Skeletal muscle satellite cell (primary cell): Measurements from ENCODE around the gene MLXIPL.
"Not testable (repeated sequence)": the region's sequence is repeated elsewhere in the genome, so short reads cannot be mapped to it uniquely, and the experiment has no call there.

Experiments used
- H3K27me3 ChIP-seq: 2 replicates; pipeline ENCODE4 v1.7.0; 2013; ENCODE audit warnings: low read length; ENCODE audit not compliant: control insufficient read depth, insufficient read depth
- H3K36me3 ChIP-seq: 2 replicates; pipeline ENCODE4 v1.7.0; 2013; ENCODE audit warnings: mild to moderate bottlenecking, control low read depth, low read length; ENCODE audit not compliant: insufficient read depth
- H3K4me1 ChIP-seq: 2 replicates; pipeline ENCODE4 v1.7.0; 2013; ENCODE audit warnings: low read length; ENCODE audit not compliant: control insufficient read depth, insufficient read depth
- H3K4me2 ChIP-seq: 2 replicates; pipeline ENCODE4 v1.7.0; 2013; ENCODE audit warnings: mild to moderate bottlenecking, low read length
- H3K4me3 ChIP-seq: 2 replicates; pipeline ENCODE4 v1.7.0; 2013; ENCODE audit warnings: low read length
- H3K9ac ChIP-seq: 2 replicates; pipeline ENCODE4 v1.7.0; 2013; ENCODE audit warnings: mild to moderate bottlenecking, low read depth, low read length, moderate library complexity
- H3K9me3 ChIP-seq: replicated peaks from 2 replicates; pipeline ENCODE4 v1.7.0; 2013; ENCODE audit warnings: mild to moderate bottlenecking, control low read depth, low read length

Gene MLXIPL

DNA sequence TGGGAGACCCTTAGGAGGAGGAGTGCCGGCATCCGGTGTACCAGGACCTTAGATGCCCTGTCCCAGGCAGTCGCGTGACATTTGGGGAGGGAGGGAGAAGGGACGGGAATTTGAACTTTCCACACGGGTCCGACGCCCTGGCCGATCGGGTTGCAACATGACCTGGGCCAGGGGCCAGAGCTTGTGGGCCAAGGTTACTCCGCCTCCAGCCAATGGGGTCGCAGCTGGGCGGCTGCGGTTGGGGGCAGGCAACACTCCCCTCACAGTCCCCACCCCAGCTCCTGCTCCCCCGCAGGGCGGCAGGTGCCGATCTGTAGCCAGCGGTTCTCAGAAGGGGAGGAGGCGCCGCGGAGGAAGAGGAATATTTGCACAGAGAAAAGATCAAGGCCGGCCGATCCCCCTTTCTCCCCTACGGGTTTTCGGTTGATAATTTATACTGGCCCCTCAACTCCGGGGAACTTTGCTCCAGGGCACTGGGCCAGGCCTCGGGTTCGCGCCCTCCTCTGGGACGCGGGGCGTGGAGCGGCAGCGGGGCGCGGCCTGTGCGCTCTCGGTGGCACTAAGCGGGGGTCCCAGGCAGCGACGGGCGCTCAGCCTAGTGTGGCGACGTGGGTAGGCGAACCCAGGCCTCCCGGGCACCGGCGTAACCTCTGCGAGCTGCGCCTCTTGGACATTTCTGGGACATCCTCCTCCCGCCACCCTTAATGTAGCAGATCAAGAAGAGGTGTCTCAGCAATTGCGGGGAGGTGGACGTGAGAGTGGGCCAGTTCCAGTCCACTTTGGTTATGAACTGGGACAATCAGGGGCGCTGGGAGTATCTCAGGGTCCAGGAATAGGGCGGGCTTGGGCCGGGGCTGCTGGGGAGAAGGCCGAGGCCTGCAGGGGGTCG lies 1.2 kb downstream of the MLXIPL start:
- H3K36me3 ChIP-seq, result no peaks in the 10 kb centered on the region
- no peak overlapping the region for H3K4me2 ChIP-seq
- peaks cover 10% of the 10 kb centered on the region for H3K4me1 ChIP-seq
- peaks cover 55% of the 10 kb centered on the region for H3K27me3 ChIP-seq
- H3K9me3 ChIP-seq, result no peaks in the 10 kb centered on the region
- no peak overlapping the region for H3K9ac ChIP-seq
- no peak overlapping the region for H3K4me3 ChIP-seq

DNA sequence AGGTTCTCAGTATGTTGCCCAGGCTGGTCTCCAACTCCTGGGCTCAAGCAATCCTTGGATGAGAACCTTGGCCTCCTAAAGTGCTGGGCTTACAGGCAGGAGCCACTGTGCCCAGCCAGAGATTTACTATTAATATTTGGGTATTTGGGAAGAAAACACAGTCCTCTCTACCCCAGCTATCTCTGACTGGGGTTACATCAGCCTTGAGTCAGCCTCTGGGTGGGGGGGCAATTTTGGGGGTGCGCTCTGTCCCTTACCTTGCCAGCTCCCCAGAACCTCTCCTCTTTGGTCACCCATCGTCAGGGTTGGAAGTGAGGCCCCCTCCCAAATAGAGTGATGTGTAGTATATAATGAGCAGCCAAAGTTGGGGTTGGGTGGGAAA lies 1.8 kb downstream of the MLXIPL start:
- H3K36me3 ChIP-seq, result no peaks in the 10 kb centered on the region
- H3K4me3 ChIP-seq, result no peak overlapping the region
- H3K9ac ChIP-seq, result no peak overlapping the region
- peaks cover 10% of the 10 kb centered on the region for H3K4me1 ChIP-seq
- H3K9me3 ChIP-seq, result no peaks in the 10 kb centered on the region
- peaks cover 48% of the 10 kb centered on the region for H3K27me3 ChIP-seq
- H3K4me2 ChIP-seq, result no peak overlapping the region

DNA sequence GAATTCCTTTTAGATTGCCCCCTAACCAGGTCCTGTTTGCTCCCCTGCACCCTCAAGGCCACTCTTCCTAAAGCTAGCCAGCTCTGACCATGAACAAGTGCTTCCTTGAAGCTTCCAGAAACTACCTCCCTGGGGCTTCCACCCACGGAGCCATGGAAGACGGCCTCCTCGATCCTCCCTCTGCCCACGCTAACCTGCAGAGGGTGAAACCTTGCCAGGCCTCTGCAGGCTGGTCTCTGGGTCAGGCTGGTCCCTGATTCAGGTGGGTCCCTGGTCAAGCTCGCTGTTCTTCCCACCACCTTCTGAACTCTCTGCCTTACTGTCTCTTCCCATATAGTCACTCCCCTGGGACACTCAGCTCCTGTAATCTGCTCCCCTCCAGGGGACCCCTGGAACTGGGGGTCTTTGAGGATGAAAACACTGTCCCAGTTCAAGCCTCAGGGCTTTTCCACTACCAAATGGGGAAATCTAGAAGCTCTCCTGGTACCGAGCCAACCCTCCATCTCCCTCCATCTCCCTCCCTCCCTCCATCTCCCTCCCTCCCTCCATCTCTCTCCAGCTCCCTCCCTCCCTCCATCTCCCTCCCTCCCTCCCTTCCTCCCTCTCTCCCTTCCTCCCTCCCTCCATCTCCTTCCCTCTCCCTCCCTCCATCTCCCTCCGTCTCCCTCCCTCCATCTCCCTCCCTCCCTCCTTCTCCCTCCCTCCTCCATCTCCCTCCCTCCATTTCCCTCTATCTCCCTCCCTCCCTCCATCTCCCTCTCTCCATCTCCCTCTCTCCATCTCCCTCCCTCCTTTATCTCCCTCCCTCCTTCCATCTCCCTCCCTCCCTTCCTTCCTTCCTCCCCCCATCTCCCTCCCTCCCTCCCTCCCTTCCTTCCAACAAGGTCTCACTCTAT lies 2.9 kb downstream of the MLXIPL start:
- no peaks in the 10 kb centered on the region for H3K36me3 ChIP-seq
- no peak overlapping the region for H3K4me3 ChIP-seq
- peaks cover 10% of the 10 kb centered on the region for H3K4me1 ChIP-seq
- H3K9ac ChIP-seq, result no peak overlapping the region
- no peaks in the 10 kb centered on the region for H3K9me3 ChIP-seq
- H3K4me2 ChIP-seq, result no peak overlapping the region
- peaks cover 39% of the 10 kb centered on the region for H3K27me3 ChIP-seq

DNA sequence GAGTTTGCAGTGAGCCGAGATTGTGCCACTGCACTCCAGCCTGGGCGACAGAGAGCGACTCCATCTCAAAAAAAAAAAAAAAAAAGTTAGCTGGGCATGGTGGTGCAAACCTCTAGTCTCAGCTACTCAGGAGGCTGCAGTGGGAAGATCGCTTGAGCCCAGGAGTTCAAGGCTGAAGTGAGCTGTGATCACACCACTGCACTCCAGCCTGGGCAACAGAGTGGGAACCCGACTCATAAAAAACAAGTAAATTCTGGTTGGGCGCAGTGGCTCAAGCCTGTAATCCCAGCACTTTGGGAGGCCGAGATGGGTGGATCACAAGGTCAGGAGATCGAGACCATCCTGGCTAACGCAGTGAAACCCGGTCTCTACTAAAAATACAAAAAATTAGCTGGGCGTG lies 4.9 kb downstream of the MLXIPL start:
- H3K27me3 ChIP-seq, result peaks cover 31% of the 10 kb centered on the region
- H3K36me3 ChIP-seq, result not testable (repeated sequence)

DNA sequence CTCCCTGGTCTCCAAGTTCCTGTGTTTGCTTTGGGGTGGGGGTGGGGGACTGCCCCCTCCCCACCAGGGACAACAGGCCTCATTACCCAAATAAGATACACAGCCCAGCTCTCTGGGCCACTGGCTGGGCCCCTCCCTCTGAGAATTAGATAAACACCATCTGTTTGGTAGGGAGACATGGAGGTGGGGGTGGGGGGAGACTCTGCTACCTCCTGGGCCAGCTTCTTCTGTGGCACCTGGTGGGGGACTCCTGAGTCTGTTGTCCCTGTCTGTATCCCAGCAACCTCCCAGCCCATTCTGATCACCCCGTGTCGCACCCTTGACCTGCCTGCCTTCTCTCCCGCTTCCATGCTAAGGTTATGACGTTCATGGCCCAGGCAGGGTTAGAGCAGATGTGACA lies 5.8 kb downstream of the MLXIPL start:
- Histone ChIP-seq H3K36me3 (no peaks in the 10 kb centered on the region), H3K4me2 (no peak overlapping the region), H3K4me1 (peaks cover 6% of the 10 kb centered on the region), H3K27me3 (peaks cover 31% of the 10 kb centered on the region), H3K9me3 (no peaks in the 10 kb centered on the region), H3K4me3 (no peak overlapping the region), H3K9ac (no peak overlapping the region)

More for the DNA sequence above, 4.9 kb downstream of the MLXIPL start:
- not testable (repeated sequence) for H3K9me3 ChIP-seq, H3K4me3 ChIP-seq, H3K9ac ChIP-seq, H3K4me2 ChIP-seq, H3K4me1 ChIP-seq

DNA sequence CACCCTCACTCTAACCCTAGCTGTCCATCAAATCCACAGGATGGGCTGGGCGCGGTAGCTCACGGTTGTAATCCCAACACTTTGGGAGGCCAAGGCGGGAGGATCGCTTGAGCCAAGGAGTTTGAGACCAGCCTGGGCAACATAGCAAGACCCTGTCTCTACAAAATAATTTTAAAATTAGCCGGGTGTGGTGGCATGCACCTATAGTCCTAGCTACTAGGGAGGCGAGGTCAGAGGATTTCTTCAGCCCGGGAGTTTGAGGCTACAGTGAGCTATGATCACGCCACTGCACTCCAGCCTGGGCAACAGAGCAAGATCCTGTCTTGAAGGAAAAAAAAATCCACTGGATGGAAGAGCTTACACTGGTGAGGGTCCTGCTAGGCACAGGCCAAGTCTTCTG lies 6.8 kb downstream of the MLXIPL start:
- H3K9ac ChIP-seq, H3K4me1 ChIP-seq, H3K4me2 ChIP-seq, H3K9me3 ChIP-seq, H3K36me3 ChIP-seq, H3K4me3 ChIP-seq: not testable (repeated sequence)
- peaks cover 28% of the 10 kb centered on the region for H3K27me3 ChIP-seq

DNA sequence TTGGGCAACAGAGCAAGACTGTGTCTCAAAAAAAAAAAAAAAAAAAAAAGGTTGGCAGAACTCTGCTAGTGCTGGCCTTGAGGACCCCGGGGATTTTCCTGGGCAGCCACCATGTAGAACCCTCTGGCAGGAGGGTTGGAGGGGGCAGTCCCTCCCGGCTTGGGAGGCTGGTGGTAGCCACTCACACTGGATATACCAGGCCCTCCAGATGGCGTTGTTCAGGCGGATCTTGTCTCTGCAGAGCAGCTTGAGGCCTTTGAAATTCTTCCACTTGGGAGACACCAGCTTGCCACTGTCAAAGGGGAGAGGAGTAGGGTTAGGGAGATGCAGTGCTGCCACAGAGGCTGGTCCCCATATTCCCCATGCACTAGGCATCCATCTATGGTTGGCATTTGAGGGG lies 8.4 kb downstream of the MLXIPL start:
- Histone ChIP-seq H3K9me3 (no peaks in the 10 kb centered on the region), H3K9ac (no peak overlapping the region), H3K27me3 (peaks cover 22% of the 10 kb centered on the region), H3K36me3 (no peaks in the 10 kb centered on the region), H3K4me3 (no peak overlapping the region), H3K4me1 (no peaks in the 10 kb centered on the region), H3K4me2 (no peak overlapping the region)

DNA sequence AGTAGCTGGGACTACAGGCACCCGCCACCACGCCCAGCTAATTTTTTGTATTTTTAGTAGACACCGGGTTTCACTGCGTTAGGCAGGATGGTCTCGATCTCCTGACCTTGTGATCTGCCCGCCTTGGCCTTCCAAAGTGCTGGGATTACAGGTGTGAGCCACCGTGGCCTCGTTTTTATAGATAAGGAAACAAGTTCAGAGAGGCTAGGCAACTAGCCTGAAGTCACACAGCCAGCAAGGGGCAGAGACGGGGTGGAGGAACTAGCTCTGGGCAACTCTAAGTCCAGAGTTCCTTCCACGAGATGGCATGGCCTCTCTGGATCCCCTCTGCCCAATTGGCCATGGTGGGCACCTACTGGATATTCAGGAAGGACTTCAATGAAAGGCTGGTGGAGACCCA lies 9.4 kb downstream of the MLXIPL start:
- H3K9me3 ChIP-seq, H3K4me1 ChIP-seq, H3K9ac ChIP-seq, H3K4me3 ChIP-seq, H3K4me2 ChIP-seq, H3K36me3 ChIP-seq: not testable (repeated sequence)
- H3K27me3 ChIP-seq, result peaks cover 25% of the 10 kb centered on the region

DNA sequence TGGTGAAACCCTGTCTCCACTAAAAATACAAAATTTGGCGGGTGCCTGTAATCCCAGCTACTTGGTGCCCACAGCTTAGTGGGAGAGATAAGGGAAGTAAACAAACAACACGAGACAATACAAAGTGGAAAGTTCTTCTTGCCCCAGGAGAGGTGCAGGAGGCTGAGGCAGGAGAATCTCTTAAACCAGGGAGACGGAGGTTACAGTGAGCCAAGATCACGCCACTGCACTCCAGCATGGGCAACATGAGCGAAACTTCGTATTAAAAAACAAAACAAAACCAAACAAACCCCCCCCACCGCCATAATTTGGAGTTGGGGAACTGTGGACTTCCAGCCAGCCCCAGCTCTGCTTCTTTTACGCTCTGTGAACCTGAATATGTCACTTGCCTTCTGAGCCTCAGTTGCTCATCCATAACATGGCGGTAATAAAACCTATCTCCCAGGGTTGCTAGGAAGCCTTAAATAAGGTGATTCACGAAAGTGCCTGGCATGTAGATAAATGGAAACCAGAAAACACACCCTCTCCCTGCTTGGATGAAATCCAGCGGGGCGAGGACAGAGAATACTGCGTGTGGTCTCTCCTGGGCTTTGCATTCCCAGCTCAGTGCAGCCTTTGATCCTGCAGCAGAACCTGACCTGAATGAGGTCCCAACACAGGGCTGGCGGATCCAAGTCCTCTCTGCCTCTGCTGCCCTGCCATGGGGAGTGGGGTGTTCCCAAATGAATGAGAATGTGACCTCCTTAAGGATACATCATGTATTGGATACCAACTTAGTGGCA lies 10.2 kb downstream of the MLXIPL start:
- Histone ChIP-seq H3K9ac (no peak overlapping the region), H3K4me1 (no peaks in the 10 kb centered on the region), H3K36me3 (no peaks in the 10 kb centered on the region), H3K27me3 (peaks cover 26% of the 10 kb centered on the region), H3K9me3 (no peaks in the 10 kb centered on the region), H3K4me3 (no peak overlapping the region), H3K4me2 (no peak overlapping the region)

DNA sequence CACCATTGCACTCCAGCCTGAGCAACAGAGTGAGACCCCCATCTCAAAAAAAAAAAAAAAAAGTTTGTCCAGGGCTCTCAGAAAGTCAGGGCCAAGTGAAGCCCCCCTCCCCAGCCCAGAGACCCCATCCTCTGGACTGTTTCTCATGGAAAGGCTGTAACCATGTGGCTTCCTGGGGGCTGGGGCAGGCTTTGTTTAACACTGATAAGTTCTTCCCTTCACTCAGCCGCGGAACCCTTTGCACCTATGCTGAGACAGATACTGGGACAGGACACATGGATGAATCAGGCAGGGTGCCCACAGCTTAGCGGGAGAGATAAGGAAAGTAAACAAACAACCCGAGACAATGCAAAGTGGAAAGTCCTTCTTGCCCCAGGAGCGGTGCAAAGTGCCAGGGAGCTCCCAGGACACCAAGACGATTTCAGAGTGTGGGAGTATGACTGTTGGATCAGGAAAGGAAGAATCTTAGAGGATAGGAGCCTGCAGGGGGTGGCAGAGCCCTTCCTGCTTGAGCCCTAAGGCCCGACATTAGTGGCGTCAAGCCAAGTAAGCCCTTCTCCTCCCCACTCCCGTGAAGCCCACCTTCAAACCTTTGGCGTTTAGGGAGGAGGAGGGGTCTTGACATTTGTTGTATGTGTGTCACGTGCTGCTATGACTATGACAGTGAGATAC lies 11.6 kb downstream of the MLXIPL start:
- no peaks in the 10 kb centered on the region for H3K4me1 ChIP-seq
- no peak overlapping the region for H3K9ac ChIP-seq
- H3K36me3 ChIP-seq, result no peaks in the 10 kb centered on the region
- no peaks in the 10 kb centered on the region for H3K9me3 ChIP-seq
- peaks cover 26% of the 10 kb centered on the region for H3K27me3 ChIP-seq
- H3K4me2 ChIP-seq, result no peak overlapping the region
- H3K4me3 ChIP-seq, result no peak overlapping the region
